OCI-LY1 (cell line): Measurements from ENCODE around the gene RSAD1.

ENCODE experiments used
- CTCF ChIP-seq: fragments of 200-600 bp; sonication (generic), shearing (Covaris generic); IDR thresholded peaks from 2 replicates; pipeline ENCODE4 v1.5.1; 2017; ENCODE audit warnings: mild to moderate bottlenecking, antibody characterized with exemption, low read length, moderate library complexity, mixed read lengths
- EZH2 ChIP-seq: fragments of 200-600 bp; sonication (generic), shearing (Covaris generic); IDR thresholded peaks from 2 replicates; pipeline ENCODE4 v1.8.0; 2017; ENCODE audit warnings: borderline replicate concordance, mixed run types, mild to moderate bottlenecking, antibody characterized with exemption, low read length, moderate library complexity, mixed read lengths

GRCh38 chr17:50477976-50478375 lies 684 bp upstream of the RSAD1 start:
- TF ChIP-seq CTCF (no peak), EZH2 (no peak)
